Stimulated activated CD4-positive, alpha-beta T cell treated with anti-CD3 and anti-CD28 coated beads, Interleukin-1b, Interleukin-23, amount 100 ng/mL, for 4 hours (primary cell): Measurements from ENCODE around the gene FXYD1.
A peak's percentile ranks its signal among the peaks of the same experiment; 100 is the strongest.
"Not testable (repeated sequence)": the region's sequence is repeated elsewhere in the genome, so short reads cannot be mapped to it uniquely, and the experiment has no call there.

Source experiments
- DNase-seq, 2 donors: peaks; one replicate each; pipeline ENCODE4 v3.0.0-alpha.2; 2020; ENCODE audit warnings: low read depth in 2 of 2

Gene FXYD1

GRCh38 chr19:35138305-35138892 lies at the start of gene FXYD1:
Gene FXYD1, plus strand, starts transcription at chr19:35138824. Its CDS starts 1,256 bp downstream, at chr19:35140080.
- DNase-seq: no peak

GRCh38 chr19:35089554-35089953 lies 49.1 kb upstream of the FXYD1 start:
- DNase-seq: no peak

- no peak for DNase-seq
Measured at GRCh38 chr19:35090160-35090505, 48.5 kb upstream of the FXYD1 start.

- peak in 1 of 2 donors; percentile 31 for DNase-seq
Measured at GRCh38 chr19:35090506-35091214, 48.0 kb upstream of the FXYD1 start.

- DNase-seq: no peak
Measured at GRCh38 chr19:35093430-35093829, 45.2 kb upstream of the FXYD1 start.

GRCh38 chr19:35093941-35094647 lies 44.5 kb upstream of the FXYD1 start:
- DNase-seq: no peak

- DNase-seq: no peak
Measured at GRCh38 chr19:35094656-35095055, 44.0 kb upstream of the FXYD1 start.

- no peak for DNase-seq
Measured at GRCh38 chr19:35095667-35096368, 42.8 kb upstream of the FXYD1 start.

GRCh38 chr19:35098413-35099049 lies 40.1 kb upstream of the FXYD1 start:
- no peak for DNase-seq

- no peak for DNase-seq
Measured at GRCh38 chr19:35099155-35099896, 39.3 kb upstream of the FXYD1 start.

GRCh38 chr19:35099897-35100275 lies 38.7 kb upstream of the FXYD1 start:
- DNase-seq: no peak

- no peak for DNase-seq
Measured at GRCh38 chr19:35100588-35101533, 37.8 kb upstream of the FXYD1 start.

GRCh38 chr19:35101949-35102348 lies 36.7 kb upstream of the FXYD1 start:
- DNase-seq: not testable (repeated sequence)

GRCh38 chr19:35103614-35104013 lies 35.0 kb upstream of the FXYD1 start:
- not testable (repeated sequence) for DNase-seq

- no peak for DNase-seq
Measured at GRCh38 chr19:35104361-35104760, 34.3 kb upstream of the FXYD1 start.

GRCh38 chr19:35105047-35105410 lies 33.6 kb upstream of the FXYD1 start:
- no peak for DNase-seq

GRCh38 chr19:35105411-35106290 lies 33.0 kb upstream of the FXYD1 start:
- no peak for DNase-seq

GRCh38 chr19:35106291-35106583 lies 32.4 kb upstream of the FXYD1 start:
- no peak for DNase-seq

- no peak for DNase-seq
Measured at GRCh38 chr19:35106898-35107541, 31.6 kb upstream of the FXYD1 start.
